ENCODE data around the gene ATP2B2. TPM values are rescaled to one million over a fixed set of nuclear protein-coding genes. Genes with fewer than 3 reads are reported as not detected.

ATP2B2 gene
- total RNA-seq, 4 donors from 2014 or later: 0.11 to 0.42 (median 0.15) TPM; not detected in 1

DNA sequence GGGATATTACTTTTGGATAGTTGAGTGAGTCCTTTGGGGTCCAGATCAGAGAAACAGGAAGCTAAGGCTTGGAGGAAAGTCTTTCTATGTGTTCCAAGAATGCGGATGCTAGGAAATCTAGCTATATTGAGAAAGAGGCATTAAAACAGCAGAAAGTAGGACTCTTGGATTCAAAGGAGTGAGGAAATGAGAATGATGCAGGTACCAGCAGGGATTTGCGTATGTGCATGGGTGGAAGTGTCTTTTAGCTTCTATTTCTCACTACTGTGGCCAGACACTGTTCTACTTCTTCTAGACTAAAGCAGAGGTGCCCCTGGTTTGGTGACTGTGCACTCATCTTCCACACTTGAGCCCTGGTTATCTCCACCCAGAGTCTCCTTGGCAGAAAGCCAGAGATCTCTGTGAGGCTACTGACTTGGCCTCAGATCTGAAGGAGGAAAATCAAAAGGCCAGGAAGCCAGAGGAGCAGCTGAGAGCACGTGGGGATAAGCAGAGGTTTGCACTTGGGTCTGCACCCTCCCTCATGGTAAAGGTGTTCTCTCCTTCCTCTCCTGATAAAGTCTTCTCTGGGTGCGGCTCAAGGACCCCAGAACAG, 44.3 kb downstream of the ATP2B2 start:
- no peak overlapping the region for H3K27ac ChIP-seq
- no peak for DNase-seq
- TF ChIP-seq POLR2A (IDR thresholded peaks at IDR 0.05) (no peak), CTCF (IDR thresholded peaks at IDR 0.05) (no peak)
- no peak overlapping the region for H3K4me3 ChIP-seq (replicated peaks in 1 of 3)
- no peaks in the 10 kb centered on the region for H3K27me3 ChIP-seq
- H3K9me3 ChIP-seq: no peaks in the 10 kb centered on the region
- intact Hi-C loops (cut with DNase I): no loop called here
- WGBS, 2 donors: 72% methylated on average over 4 of the region's 4 CpGs
- no peaks in the 10 kb centered on the region for H3K4me1 ChIP-seq
- H3K36me3 ChIP-seq: no peaks in the 10 kb centered on the region

DNA sequence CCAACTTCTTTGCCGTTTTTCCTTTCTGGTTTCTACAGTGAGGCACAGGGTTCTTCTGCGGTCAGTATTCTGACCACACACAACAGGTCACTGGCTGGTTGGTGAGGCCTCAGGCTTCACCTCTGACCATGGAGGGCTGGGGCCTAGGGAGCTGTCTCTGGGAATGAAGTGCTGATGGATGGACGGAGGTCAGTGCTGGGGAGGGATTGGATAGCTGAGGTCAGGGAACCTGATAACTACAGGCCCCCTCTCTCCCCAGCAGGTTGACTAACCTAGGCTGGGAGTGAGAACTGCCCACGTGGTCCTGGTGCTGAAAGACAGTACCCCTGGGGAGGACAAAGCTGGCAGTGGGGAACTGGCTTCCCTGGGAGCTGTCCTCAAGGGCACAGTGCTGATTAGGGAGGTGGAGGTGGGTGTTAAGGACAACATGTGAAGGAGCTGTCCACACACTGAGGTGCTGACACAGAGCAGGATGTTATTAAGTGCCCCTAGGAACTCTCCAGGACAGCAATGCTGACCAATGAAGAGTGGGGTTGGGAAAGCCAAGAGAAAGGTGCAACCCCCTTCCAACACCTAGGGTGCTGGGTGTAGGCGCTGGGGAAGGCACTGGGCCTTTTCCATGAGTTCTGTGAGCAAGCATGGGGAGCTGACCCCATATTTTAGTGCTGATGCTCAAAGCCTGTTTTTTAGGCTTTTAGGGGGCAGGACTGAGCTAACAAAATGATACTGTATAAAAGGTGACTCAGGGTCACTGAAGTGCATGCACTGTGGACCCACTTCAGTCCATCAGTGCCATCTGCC, 45.2 kb downstream of the ATP2B2 start:
- intact Hi-C loops (cut with DNase I): no loop called here
- WGBS, 2 donors: 29 to 40% methylated on average over 5 of the region's 5 CpGs

DNA sequence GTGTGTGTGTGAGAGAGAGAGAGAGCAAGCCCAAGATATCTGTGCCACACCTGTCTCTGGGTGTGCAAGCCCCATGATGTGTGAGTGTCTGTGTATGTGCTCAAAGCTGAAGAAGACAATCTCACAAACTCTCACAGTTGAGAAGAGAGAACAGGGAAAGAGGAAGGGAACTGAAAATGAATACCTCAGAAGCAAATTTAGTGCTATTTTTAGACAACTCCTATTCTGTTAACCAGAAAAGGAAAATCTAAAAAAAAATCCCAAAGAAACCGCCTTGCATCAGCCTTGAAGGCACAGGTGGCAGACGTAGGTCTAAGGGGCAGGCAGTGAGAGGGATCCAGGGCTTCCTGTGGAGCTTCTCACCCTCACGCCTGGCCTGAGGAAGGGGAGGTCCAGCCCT, 47.8 kb downstream of the ATP2B2 start:
- intact Hi-C loops (cut with DNase I): no loop called here
- no peaks in the 10 kb centered on the region for H3K9me3 ChIP-seq
- TF ChIP-seq POLR2A (IDR thresholded peaks at IDR 0.05) (no peak), CTCF (IDR thresholded peaks at IDR 0.05) (no peak)

More for the DNA sequence above, 45.2 kb downstream of the ATP2B2 start:
- TF ChIP-seq CTCF (IDR thresholded peaks at IDR 0.05) (no peak), POLR2A (IDR thresholded peaks at IDR 0.05) (no peak)
- DNase-seq: peak; percentile 55 to 71
- Histone ChIP-seq H3K27me3 (no peaks in the 10 kb centered on the region), H3K4me3 (replicated peaks in 1 of 3) (no peak overlapping the region), H3K27ac (no peak overlapping the region), H3K36me3 (no peaks in the 10 kb centered on the region), H3K9me3 (no peaks in the 10 kb centered on the region), H3K4me1 (no peaks in the 10 kb centered on the region)

GRCh38 chr3:10456981-10457380, 48.4 kb downstream of the ATP2B2 start:
- intact Hi-C loops (cut with DNase I): no loop called here
- 56 to 71% methylated on average over 2 of the region's 2 CpGs for WGBS, 2 donors
- no peak for TF ChIP-seq POLR2A (IDR thresholded peaks at IDR 0.05)
- no peak for TF ChIP-seq CTCF (IDR thresholded peaks at IDR 0.05)
- H3K9me3 ChIP-seq: no peaks in the 10 kb centered on the region
- no peaks in the 10 kb centered on the region for H3K27me3 ChIP-seq
- no peaks in the 10 kb centered on the region for H3K4me1 ChIP-seq
- DNase-seq: no peak
- H3K4me3 ChIP-seq (replicated peaks in 1 of 3): no peak overlapping the region
- H3K36me3 ChIP-seq: no peaks in the 10 kb centered on the region
- no peak overlapping the region for H3K27ac ChIP-seq

More for the DNA sequence above, 47.8 kb downstream of the ATP2B2 start:
- Histone ChIP-seq H3K27ac (no peak overlapping the region), H3K27me3 (no peaks in the 10 kb centered on the region), H3K4me3 (replicated peaks in 1 of 3) (no peak overlapping the region), H3K36me3 (no peaks in the 10 kb centered on the region), H3K4me1 (no peaks in the 10 kb centered on the region)
- WGBS, 2 donors: 35 to 46% methylated on average over 3 of the region's 3 CpGs
- DNase-seq: no peak

DNA sequence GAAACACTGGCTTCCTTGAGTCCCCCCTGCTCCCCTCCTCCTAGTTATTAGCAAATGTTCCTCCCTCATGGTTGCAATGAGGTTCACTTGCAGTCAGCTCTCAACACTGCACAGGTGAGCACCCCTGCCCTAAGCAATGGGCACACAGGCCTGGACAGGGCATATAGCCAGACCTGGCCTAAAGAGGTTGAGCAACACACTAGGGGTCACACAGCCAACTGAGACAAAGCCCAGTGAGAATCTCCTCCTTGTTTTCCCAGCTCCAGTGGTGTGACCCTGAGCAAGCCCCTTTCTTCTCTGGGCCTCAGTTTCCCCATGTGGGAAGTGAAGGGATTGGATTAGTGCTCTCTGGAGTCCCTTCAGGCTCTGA, 49.9 kb downstream of the ATP2B2 start:
- Histone ChIP-seq H3K4me1 (no peaks in the 10 kb centered on the region), H3K36me3 (no peaks in the 10 kb centered on the region), H3K4me3 (replicated peaks in 1 of 3) (no peak overlapping the region), H3K9me3 (no peaks in the 10 kb centered on the region), H3K27me3 (no peaks in the 10 kb centered on the region), H3K27ac (no peak overlapping the region)
- no peak for TF ChIP-seq CTCF (IDR thresholded peaks at IDR 0.05)
- no peak for TF ChIP-seq POLR2A (IDR thresholded peaks at IDR 0.05)
- no peak for DNase-seq
- intact Hi-C loops (cut with DNase I): no loop called here

Data from thyroid gland (tissue), 4 donors.